HG03378 (cell line): Measurements from ENCODE around the gene ARPP19.
"Not testable (repeated sequence)": the region's sequence is repeated elsewhere in the genome, so short reads cannot be mapped to it uniquely, and the experiment has no call there.

ENCODE experiments used
- ATAC-seq: cut with Tn5 transposase; IDR thresholded peaks from one replicate; pipeline ENCODE4 v1.9.1; 2021; ENCODE audit warnings: mild to moderate bottlenecking, moderate library complexity; ENCODE audit not compliant: unreplicated experiment

The ARPP19 gene

DNA sequence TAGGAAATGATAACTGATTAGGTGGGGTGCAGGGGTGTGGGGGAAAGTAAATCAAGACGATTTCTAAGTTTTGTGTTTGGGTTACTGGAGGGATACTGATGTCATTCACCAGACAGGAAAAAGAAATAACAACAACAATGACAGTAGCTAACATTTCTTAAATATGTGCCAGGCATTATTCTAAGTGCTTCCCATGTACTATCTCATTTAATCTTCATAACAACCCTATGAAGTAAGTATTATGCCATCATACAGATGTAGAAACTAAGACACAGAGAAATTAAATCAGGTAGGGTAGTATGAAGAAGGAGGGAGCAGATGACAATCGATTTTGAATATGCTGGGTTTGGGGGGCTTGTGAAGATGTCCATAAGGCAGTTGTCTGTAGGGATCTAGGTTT, 53.5 kb downstream of the ARPP19 start:
- no peak for ATAC-seq

DNA sequence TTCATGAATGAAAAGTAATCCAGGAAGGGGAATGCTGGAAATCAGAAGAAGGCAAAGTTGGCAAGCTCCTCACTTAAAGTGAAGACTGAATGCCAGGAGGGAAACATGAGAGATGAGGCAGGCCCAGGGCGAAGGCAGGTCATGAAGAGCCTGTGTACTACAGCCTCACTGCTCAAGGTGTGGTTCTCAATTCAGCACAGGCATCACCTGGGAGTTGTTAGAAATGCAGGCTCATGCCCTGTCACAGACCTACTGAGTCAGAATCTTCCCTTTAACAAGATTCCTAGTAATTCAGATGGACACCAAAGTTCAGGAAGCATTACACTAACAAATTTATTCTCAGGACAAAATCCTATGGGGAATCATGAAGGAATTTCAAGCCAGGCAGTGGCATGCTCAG, 54.3 kb downstream of the ARPP19 start:
- no peak for ATAC-seq

DNA sequence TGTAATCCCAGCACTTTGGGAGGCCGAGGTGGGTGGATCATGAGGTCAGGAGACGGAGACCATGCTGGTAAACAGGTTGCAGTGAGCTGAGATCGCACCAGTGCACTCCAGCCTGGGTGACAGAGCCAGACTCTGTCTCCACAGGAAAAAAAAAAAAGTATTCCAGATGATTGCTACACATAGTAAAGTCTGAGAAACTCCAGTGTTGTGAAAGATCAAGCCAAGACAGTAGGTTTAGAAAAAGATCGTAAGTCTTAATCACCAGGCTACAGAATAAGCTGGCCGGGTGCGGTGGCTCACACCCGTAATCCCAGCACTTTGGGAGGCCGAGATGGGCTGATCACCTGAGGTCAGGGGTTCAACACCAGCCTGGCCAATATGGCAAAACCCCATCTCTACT, 56.0 kb downstream of the ARPP19 start:
- not testable (repeated sequence) for ATAC-seq

DNA sequence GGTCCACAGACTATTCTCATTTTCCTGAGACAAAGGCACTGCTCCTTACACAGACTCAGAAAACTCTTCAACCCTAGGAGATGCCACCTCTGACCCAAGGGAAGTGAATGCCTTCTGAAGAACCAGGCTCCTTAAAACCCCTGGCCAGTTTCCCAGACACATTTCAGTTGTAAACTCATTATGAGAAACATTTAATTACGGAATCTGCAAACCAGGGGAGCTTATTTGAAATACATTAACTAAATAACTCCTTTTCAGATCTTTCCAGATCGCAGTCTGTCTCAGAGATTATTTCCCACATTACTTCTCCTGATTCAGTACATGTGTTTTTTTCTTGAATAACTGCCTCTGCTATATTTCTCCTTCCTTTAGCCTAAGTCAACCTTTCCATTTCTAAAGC, 57.7 kb downstream of the ARPP19 start:
- no peak for ATAC-seq

DNA sequence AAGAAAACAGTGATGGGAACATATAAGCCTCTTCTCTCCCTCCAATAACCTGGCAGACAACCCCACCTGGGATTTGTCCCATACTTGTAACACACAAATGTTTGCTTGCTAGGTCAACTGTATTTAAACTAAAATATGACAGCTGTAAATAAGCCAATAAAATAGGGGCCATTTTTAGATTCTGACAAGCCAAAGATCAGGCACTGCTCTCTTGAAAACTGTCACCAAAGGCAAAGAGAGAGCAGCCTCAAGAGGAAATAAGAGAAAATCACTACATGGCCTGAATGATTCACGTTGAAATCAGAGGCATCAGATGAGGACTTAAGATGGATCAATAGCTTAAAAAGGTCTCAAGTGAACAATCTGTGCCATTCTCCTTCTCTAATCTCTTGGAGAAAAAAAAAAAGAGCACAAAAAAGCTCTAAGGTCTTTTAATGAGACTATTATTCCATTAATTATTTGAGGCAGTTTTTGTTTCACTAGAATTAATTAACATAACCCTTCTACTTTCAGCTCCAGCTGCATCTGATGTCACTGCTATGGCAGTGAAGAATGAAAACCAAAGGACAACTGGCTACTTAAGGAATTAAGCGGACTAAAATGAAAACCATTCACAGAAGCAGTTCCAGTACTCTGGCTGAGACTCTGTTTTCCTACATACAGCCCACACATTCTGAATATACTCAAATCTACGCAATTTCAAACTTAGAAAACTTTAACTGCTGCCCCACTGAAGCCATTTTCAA, 59.2 kb downstream of the ARPP19 start:
- no peak for ATAC-seq

DNA sequence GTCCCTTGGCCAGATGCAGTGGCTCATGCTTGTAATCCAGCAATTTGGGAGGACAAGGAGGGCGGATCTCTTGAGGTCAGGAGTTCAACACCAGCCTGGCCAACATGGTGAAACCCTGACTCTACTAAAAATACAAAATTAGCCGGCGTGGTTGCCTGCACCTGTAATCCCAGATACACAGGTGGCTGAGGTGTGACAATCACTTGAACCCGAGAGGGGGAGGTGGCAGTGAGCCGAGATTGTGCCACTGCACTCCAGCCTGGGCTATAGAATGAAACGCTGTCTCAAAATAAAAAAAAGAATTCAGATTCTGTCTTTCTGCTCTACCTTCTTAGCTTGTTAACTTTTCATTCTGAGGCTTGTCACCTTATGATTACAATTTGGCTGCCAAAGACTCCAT, 62.3 kb downstream of the ARPP19 start:
- no peak for ATAC-seq

DNA sequence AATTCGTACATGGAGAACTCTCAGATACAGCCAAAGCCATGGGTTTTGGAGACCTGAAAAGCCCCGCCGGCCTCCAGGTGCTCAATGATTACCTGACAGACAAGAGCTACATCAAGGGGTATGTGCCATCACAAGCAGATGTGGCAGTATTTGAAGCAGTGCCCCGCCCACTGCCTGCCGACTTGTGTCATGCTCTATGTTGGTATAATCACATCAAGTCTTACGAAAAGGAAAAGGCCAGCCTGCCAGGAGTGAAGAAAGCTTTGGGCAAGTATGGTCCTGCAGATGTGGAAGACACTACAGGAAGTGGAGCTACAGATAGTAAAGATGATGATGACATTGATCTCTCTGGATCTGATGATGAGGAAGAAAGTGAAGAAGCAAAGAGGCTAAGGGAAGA, 63.7 kb downstream of the ARPP19 start:
- no peak for ATAC-seq

DNA sequence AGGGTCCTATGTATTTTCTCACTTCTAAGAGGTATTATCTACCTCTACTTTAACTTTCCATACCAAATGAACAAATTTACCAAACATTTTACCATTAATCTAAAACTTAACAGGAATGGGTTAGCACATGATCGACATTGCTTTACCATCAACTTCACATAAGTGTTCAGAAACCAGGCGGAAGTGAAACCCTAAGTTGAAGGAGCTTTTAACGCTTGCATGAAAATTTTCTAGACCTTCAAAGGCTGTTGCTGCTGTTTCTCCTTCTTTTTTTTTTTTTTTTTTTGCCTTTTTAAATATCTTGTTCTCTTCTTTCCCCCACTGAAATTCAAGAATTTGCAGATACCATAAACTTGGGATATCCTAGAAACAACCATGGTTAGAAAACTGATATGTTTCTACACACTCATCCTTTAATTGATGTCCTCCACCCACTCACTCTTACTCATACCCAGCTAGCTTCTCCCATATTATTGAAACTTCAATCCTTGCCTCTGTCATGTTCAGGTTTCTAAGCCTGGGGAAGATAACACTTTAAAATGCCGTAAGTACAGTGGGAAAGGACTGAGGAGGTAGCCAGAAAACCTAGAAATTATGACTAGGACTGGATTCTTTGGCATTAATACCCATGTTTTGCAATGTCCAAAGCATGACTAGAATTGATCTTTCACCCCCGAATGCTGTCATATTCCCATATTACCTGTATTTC, 64.9 kb downstream of the ARPP19 start:
- peak; percentile 77 for ATAC-seq

DNA sequence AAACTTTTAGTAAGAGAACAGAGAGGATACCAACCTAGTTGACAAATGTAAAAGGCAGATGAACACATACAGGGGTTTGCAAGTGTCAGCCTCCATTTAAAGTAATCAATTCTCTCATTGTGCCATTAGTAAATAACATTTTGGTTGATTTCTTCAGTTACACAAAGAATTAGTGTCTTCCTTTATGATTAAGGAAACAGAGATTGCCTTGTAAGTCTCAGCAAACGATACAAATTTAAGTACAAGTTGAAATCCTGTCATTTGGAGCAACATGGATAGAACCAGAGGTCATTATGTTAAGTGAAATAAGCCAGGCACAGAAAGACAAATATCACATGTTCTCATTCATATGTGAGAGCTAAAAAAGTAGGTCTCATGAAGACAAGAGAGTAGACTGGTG, 66.2 kb downstream of the ARPP19 start:
- ATAC-seq, result no peak

DNA sequence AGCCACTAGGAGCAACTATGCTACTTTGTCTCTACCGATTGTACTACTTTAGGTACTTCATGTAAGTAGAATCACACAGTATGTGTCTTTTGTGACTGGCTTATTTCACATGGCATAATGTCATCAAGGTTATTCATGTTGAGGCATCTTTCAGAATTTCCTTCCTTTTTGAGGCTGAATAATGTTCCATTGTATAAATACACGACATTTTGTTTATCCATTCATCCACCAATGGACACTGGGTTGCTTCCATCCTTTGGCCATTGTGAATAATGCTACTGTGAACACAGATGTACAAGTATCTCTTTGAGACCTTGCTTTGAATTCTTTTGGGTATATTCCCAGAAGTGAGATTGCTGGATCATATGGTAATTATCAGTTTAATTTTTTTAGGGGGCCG, 69.3 kb downstream of the ARPP19 start:
- no peak for ATAC-seq

DNA sequence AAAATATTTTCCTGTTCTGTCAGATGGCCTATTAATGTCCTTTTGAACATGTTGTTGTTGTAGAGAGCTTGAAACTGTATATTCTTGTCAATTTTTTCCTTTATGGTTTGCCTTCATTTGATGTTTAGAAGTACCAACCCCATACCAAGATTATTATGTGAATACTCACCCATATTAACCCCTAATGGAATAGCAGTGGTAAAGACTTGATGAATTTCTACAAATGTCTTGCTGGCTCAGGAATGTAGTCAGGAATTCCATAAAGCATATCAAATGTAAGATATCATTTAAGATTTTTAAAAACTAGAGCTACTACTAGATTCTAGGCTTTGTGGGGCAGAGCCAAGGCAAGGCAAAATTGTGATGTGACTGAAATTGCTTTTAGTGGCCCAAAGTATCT, 70.1 kb downstream of the ARPP19 start:
- no peak for ATAC-seq
